MM.1S (cell line): Measurements from ENCODE around the gene PER2.

Source experiments
- EZH2 ChIP-seq: fragments of 300-600 bp; sonication (generic); optimal IDR thresholded peaks from 2 replicates; pipeline ENCODE3; 2017; ENCODE audit warnings: low read depth, mild to moderate bottlenecking, antibody characterized with exemption, low read length, mixed read lengths
- TF ChIP-seq, protein P1 (sequence below): fragments of 300-600 bp; sonication (generic); IDR thresholded peaks from 2 replicates; pipeline ENCODE4 v1.5.1; 2016; ENCODE audit warnings: antibody characterized with exemption, low read length, mixed read lengths

DNA sequence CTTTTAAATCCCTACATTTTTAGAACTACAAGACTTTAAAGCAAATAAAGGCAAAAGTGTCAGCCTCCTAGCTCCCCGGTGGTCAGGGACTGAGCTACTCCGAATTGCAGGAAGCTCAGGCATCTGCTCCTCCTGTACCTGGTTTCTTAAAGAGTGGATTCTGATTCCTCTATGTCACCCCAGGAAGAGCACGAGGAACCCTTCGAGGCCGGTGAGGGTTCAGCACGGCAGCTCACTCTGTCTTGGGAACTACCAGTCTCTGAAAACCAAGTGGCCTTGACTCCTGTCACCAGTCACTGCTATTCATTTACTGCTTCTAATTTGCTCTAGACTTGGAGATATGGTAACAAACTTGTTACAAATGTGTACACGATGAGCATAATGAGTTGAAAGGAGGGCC lies 2.3 kb downstream of the PER2 start:
- TF ChIP-seq, protein P1, sequence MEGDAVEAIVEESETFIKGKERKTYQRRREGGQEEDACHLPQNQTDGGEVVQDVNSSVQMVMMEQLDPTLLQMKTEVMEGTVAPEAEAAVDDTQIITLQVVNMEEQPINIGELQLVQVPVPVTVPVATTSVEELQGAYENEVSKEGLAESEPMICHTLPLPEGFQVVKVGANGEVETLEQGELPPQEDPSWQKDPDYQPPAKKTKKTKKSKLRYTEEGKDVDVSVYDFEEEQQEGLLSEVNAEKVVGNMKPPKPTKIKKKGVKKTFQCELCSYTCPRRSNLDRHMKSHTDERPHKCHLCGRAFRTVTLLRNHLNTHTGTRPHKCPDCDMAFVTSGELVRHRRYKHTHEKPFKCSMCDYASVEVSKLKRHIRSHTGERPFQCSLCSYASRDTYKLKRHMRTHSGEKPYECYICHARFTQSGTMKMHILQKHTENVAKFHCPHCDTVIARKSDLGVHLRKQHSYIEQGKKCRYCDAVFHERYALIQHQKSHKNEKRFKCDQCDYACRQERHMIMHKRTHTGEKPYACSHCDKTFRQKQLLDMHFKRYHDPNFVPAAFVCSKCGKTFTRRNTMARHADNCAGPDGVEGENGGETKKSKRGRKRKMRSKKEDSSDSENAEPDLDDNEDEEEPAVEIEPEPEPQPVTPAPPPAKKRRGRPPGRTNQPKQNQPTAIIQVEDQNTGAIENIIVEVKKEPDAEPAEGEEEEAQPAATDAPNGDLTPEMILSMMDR, result no peak
- no peak for TF ChIP-seq EZH2
